NCI-H774 (cell line): ENCODE results near the gene DIO3.
"Not testable (repeated sequence)": the region's sequence is repeated elsewhere in the genome, so short reads cannot be mapped to it uniquely, and the experiment has no call there.

Source experiments
- DNase-seq: peaks from one replicate; lab custom pipeline; 2025; lab: John Stamatoyannopoulos, UW

DIO3 gene

GRCh38 chr14:101559624-101560533, 1.4 kb upstream of the DIO3 start:
- no peak for DNase-seq

GRCh38 chr14:101560534-101561113, 671 bp upstream of the DIO3 start:
- no peak for DNase-seq

- DNase-seq = no peak
Observed at GRCh38 chr14:101561897-101562490, 699 bp downstream of the DIO3 start.

- no peak for DNase-seq
Observed at GRCh38 chr14:101562659-101563351, 1.5 kb downstream of the DIO3 start.

- no peak for DNase-seq
Observed at GRCh38 chr14:101563352-101563653, 2.0 kb downstream of the DIO3 start.

- DNase-seq = no peak
Observed at GRCh38 chr14:101563654-101564443, 2.6 kb downstream of the DIO3 start.

GRCh38 chr14:101564444-101564776, 3.1 kb downstream of the DIO3 start:
- DNase-seq = no peak

GRCh38 chr14:101564819-101565698, 3.8 kb downstream of the DIO3 start:
- DNase-seq = no peak

GRCh38 chr14:101567252-101567651, 6.0 kb downstream of the DIO3 start:
- no peak for DNase-seq

- DNase-seq = no peak
Observed at GRCh38 chr14:101571004-101571403, 9.7 kb downstream of the DIO3 start.

GRCh38 chr14:101572526-101572925, 11.2 kb downstream of the DIO3 start:
- DNase-seq = not testable (repeated sequence)

- no peak for DNase-seq
Observed at GRCh38 chr14:101573289-101573688, 12.0 kb downstream of the DIO3 start.

- no peak for DNase-seq
Observed at GRCh38 chr14:101575581-101575980, 14.3 kb downstream of the DIO3 start.

- DNase-seq = no peak
Observed at GRCh38 chr14:101577221-101577909, 16.1 kb downstream of the DIO3 start.

GRCh38 chr14:101578489-101578888, 17.2 kb downstream of the DIO3 start:
- DNase-seq = no peak

- DNase-seq = no peak
Observed at GRCh38 chr14:101579372-101580080, 18.2 kb downstream of the DIO3 start.

- DNase-seq = no peak
Observed at GRCh38 chr14:101581806-101582205, 20.5 kb downstream of the DIO3 start.

GRCh38 chr14:101582294-101582693, 21.0 kb downstream of the DIO3 start:
- DNase-seq = no peak

- no peak for DNase-seq
Observed at GRCh38 chr14:101583006-101583714, 21.9 kb downstream of the DIO3 start.
